Stimulated activated CD4-positive, alpha-beta T cell treated with anti-CD3 and anti-CD28 coated beads, TNF-alpha, amount 100 ng/mL, for 4 hours (primary cell): ENCODE measurements around the gene MEIOSIN.

Source experiments
- DNase-seq, 3 experiments: peaks; one replicate each; pipeline ENCODE4 v3.0.0-alpha.2; 2020; ENCODE audit warnings: low read depth in 3 of 3

Gene MEIOSIN

GRCh38 chr19:45801603-45802175, 68.5 kb downstream of the MEIOSIN start:
- no peak for DNase-seq

DNA sequence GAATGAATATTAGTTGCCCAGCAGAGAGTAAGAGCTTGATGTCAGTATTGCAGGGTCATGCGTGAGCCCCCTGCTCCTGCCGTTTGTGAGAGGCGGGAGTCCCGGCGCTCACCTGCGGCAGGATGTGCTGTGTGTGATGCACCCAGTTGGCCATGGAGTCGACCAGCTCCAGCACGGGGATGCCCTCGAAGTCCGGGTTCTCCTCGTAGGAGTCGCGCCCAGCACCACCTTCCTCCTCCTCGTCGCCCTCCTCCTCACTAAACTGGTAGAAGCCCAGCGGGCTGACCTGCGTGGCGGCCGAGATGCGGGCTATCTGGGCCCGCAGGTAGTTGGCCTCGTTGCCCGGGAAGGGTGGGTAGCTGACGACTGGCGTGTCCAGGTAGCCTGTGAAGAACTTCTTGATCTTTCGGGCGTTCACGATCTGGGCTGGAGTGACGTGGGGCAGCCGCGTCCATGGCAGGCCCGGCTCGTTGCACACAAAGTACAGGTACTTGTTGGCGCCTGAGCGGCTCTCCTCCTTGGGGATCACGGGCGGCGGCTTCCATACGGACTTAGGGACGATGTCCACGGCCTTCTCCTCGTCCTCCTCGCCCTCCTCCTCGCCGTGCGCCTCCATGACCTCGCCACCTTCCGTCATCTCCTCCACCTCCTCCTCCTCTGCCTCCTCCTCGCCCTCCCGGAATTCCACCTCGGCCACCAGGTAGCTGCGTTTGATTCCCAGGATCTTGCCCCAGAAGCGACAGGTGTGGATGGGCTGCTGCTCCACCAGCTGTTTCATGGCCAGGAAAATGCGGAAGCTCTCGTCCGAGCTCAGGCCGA, 71.1 kb downstream of the MEIOSIN start:
- no peak for DNase-seq

GRCh38 chr19:45804959-45805230, 71.7 kb downstream of the MEIOSIN start:
- no peak for DNase-seq

DNA sequence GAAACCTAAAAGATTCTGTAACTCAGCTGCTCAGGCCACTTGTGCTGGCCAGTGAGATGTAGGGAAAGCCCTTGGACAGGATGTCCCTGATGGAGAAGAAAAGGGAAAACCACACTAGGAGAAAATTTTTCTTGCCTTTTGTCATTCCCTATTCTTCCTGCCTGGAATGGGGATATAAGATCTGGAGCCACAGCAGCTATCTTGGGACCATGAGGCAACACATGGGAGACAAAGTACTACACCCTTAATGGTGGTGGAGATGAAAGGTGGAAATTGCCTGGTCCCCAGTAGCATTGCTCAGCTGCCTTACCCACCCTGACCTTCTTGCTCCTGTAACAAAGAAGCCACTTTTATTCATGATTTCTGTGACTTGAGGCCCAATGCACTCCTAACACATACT, 72.5 kb downstream of the MEIOSIN start:
- no peak for DNase-seq

GRCh38 chr19:45809643-45810159, 76.5 kb downstream of the MEIOSIN start:
- no peak for DNase-seq

- DNase-seq: no peak
Observed at GRCh38 chr19:45812297-45812696, 79.1 kb downstream of the MEIOSIN start.
